NB4 (cell line): ENCODE data around the gene OTUD7B.

ENCODE experiments used
- CTCF ChIP-seq: IDR thresholded peaks from one replicate; pipeline ENCODE4 v1.5.1; 2012; ENCODE audit warnings: low read depth, low read length
- MAX ChIP-seq: IDR thresholded peaks from 2 replicates; pipeline ENCODE4 v1.6.1; 2011; ENCODE audit warnings: low read depth, low read length
- MYC ChIP-seq: IDR thresholded peaks from 2 replicates; pipeline ENCODE4 v1.6.1; 2011; ENCODE audit warnings: low read depth, low read length
- POLR2A ChIP-seq: IDR thresholded peaks from 2 replicates; pipeline ENCODE4 v1.6.1; 2011; ENCODE audit warnings: mild to moderate bottlenecking; ENCODE audit not compliant: insufficient read length; ENCODE audit errors: extremely low read depth

- TF ChIP-seq CTCF (no peak), POLR2A (no peak), MYC (no peak), MAX (no peak)
Measured at GRCh38 chr1:150056407-150056806, 45.9 kb upstream of the OTUD7B start.
